Sigmoid colon (tissue), 7 donors: ENCODE measurements around the gene EP400. TPM values are rescaled to one million over a fixed set of nuclear protein-coding genes. Genes with fewer than 3 reads are reported as not detected.

Source experiments
- DNase-seq: peaks from one replicate; pipeline ENCODE4 v3.0.0-alpha.2; 2019
- H3K27ac ChIP-seq, 4 donors: fragments of 200-600 bp; sonication (generic); one replicate each; pipeline ENCODE4 v1.5.1; 2016 to 2019; ENCODE audit warnings: mild to moderate bottlenecking in 1 of 4
- H3K27me3 ChIP-seq, 3 donors: fragments of 200-600 bp; sonication (generic); one replicate each; pipeline ENCODE4 v1.5.1; 2019; ENCODE audit warnings: mild to moderate bottlenecking in 1 of 3
- H3K36me3 ChIP-seq, 4 donors: fragments of 200-600 bp; sonication (generic); one replicate each; pipeline ENCODE4 v1.5.1; 2016 to 2019
- H3K4me1 ChIP-seq, 4 donors: fragments of 200-600 bp; sonication (generic); one replicate each; pipeline ENCODE4 v1.5.1; 2017 to 2019
- H3K4me3 ChIP-seq, 4 donors: fragments of 200-600 bp; sonication (generic); one replicate each; pipeline ENCODE4 v1.5.1; 2017 to 2019; ENCODE audit warnings: mild to moderate bottlenecking in 2 of 4, moderate library complexity in 1 of 4
- H3K9me3 ChIP-seq, 4 donors: fragments of 200-600 bp in 3 of 4; sonication (generic) in 3 of 4; one replicate each; pipeline versions ENCODE4 v1.5.1 to v1.6.1; 2013 to 2019
- EP300 ChIP-seq, 4 donors: sonication (generic); formaldehyde crosslinking; IDR thresholded peaks; one replicate each; pipeline ENCODE4 v1.6.1; 2017; ENCODE audit warnings: antibody characterized with exemption in 4 of 4
- POLR2A ChIP-seq, 2 donors: fragments of 450-650 bp; IDR thresholded peaks; one replicate each; pipeline ENCODE4 v1.6.1; 2016; ENCODE audit warnings: antibody characterized with exemption in 2 of 2, mild to moderate bottlenecking in 2 of 2, moderate library complexity in 2 of 2
- POLR2AphosphoS5 ChIP-seq, 4 donors: sonication (generic); formaldehyde crosslinking; IDR thresholded peaks; one replicate each; pipeline ENCODE4 v1.6.1; 2017; ENCODE audit warnings: antibody characterized with exemption in 4 of 4
- WGBS, 2 donors: extraction: QIAGEN DNeasy Blood & Tissue Kit; methylation state at CpG; one replicate each; pipeline ENCODE4 v1.1.7; 2013; 5-methylcytosine and 5-hydroxymethylcytosine counted together
- intact Hi-C: fragments of 100-400 bp; cut with DNase I; formaldehyde crosslinking; loops from one replicate; pipeline ENCODE4 v1.15.1; 2023
- polyA plus RNA-seq, 3 donors: library from polyadenylated mRNA; stranded (reverse); fragments of 200-250 nt; gene quantifications; one replicate each; pipeline ENCODE4 v1.2.3, GENCODE V29; 2013
- total RNA-seq, 4 donors: library from RNA; depleted of rRNA; stranded (reverse); fragments of >200 nt; gene quantifications; one replicate each; pipeline ENCODE4 v1.1.0, GENCODE V29; 2016
- TF ChIP-seq, protein P1 (sequence below), 4 experiments: fragments of 450-650 bp in 3 of 4; fragments of 200-600 bp in 1 of 4; IDR thresholded peaks; one replicate each; pipeline ENCODE4 v1.5.1; 2016 to 2019; ENCODE audit warnings: antibody characterized with exemption in 4 of 4, mild to moderate bottlenecking in 3 of 4, moderate library complexity in 2 of 4
- donor health status: healthy with polysubstance abuse.
- donor health status: Bipolar disorder and iron deficiency.
- donor health status: healthy.

The EP400 gene
- total and polyA plus RNA-seq, 7 donors: 3.2 to 35.7 (median 14.6) TPM

DNA sequence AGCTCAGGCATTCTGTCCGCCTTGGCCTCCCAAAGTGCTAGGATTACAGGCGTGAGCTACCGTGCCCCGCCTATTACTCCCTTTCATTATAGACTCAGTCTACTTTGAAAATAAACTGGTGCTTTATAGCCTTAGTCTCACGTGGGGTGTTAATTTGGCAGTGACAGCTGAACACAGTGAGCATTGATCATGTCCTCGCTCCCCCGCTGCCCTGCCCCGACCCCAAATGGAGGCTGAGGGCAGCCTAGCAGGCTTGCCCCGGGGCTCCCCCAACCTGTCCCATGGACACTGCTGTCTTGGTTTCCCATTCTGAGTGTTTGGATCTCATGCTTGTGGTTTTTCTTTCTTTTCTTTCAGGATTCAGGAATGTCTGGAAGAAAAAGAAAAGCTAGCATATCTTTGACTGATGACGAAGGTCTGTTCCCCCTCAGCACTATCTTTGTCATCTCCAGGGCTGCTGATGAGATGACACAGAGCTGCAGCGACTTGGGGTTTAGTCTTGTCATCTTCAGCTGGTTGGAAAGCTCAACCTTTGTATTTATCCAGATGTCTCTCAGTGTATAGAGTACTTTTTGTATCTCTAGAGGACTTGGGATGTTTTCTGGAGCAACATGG is 42.2 kb downstream of the EP400 start:
- TF ChIP-seq POLR2A (IDR thresholded peaks at IDR 0.05) (no peak), POLR2AphosphoS5 (IDR thresholded peaks at IDR 0.05) (no peak), EP300 (IDR thresholded peaks at IDR 0.05) (no peak)
- TF ChIP-seq, protein P1, sequence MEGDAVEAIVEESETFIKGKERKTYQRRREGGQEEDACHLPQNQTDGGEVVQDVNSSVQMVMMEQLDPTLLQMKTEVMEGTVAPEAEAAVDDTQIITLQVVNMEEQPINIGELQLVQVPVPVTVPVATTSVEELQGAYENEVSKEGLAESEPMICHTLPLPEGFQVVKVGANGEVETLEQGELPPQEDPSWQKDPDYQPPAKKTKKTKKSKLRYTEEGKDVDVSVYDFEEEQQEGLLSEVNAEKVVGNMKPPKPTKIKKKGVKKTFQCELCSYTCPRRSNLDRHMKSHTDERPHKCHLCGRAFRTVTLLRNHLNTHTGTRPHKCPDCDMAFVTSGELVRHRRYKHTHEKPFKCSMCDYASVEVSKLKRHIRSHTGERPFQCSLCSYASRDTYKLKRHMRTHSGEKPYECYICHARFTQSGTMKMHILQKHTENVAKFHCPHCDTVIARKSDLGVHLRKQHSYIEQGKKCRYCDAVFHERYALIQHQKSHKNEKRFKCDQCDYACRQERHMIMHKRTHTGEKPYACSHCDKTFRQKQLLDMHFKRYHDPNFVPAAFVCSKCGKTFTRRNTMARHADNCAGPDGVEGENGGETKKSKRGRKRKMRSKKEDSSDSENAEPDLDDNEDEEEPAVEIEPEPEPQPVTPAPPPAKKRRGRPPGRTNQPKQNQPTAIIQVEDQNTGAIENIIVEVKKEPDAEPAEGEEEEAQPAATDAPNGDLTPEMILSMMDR (IDR thresholded peaks at IDR 0.05): no peak

DNA sequence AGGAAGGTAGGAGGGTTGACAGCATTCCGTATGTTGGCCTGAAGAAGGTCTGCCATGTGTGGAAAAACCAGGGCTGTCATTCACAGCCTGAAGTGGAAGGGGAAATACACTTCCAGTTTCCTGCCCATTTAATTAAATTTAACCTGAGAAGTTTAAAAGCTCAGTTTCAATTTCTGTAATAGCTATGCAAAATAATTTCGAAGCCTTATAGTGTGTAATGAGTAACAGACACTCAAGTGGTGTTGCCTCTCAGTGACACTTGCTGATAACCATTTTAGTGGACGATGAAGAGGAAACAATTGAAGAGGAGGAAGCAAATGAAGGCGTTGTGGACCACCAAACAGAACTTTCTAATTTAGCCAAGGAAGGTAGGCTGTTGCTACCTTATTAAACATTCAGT is 44.8 kb downstream of the EP400 start:
- Histone ChIP-seq H3K4me3 (no peak overlapping the region), H3K9me3 (no peaks in the 10 kb centered on the region), H3K27ac (no peak overlapping the region), H3K27me3 (no peaks in the 10 kb centered on the region), H3K36me3 (peaks cover 13 to 90% (median 38%) of the 10 kb centered on the region in 4 donors), H3K4me1 (no peaks in the 10 kb centered on the region)
- intact Hi-C loops: no loop called here
- TF ChIP-seq, protein P1 (IDR thresholded peaks at IDR 0.05): no peak
- TF ChIP-seq EP300 (IDR thresholded peaks at IDR 0.05): no peak
- 83 to 94% methylated on average over 4 of the region's 4 CpGs for WGBS, 2 donors
- DNase-seq: no peak

More for the DNA sequence above, 42.2 kb downstream of the EP400 start:
- Histone ChIP-seq H3K4me1 (no peaks in the 10 kb centered on the region), H3K27ac (no peak overlapping the region), H3K36me3 (peaks cover 14 to 100% (median 48%) of the 10 kb centered on the region in 4 donors), H3K27me3 (no peaks in the 10 kb centered on the region), H3K9me3 (no peaks in the 10 kb centered on the region), H3K4me3 (no peak overlapping the region)
- intact Hi-C loops: no loop called here
- DNase-seq: no peak
- WGBS, 2 donors: 94% methylated on average over 11 of the region's 11 CpGs

DNA sequence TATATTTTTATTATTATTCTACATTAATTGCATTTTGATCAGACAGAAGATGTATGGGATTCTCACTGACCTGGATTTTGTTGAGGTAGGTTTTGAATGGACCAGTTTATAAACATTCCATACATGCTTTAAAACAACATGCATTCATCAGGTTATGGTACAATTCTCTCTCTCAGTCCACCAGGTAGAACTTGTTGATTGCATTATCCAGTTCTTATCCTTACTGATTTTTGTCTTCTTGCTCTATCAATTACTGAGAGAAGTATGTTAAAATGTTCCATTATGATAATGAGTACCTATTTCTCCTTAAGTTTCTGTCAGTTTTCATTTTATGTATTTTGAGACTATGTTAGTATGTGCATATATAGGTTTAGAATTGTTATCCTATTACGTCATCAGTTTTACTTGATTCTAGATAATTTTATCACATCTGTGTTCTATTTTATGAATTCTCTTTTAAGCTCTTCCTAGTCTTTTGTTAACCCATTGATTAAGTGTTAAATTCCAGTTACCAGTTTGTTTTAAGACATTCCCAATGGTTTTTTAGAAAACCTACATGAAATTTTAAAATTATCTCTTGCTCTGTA is 50.6 kb downstream of the EP400 start:
- intact Hi-C loops: loop anchor here (5.0 kb wide), 1 partner anchor 1083 kb away; no protein-coding TSS in a partner anchor
- DNase-seq: no peak
- no peaks in the 10 kb centered on the region for H3K9me3 ChIP-seq
- no peaks in the 10 kb centered on the region for H3K27me3 ChIP-seq
- H3K4me1 ChIP-seq: no peaks in the 10 kb centered on the region
- no peak for TF ChIP-seq POLR2A (IDR thresholded peaks at IDR 0.05)
- WGBS, 2 donors: 93 to 97% methylated on average over 1 of the region's 1 CpG
- peaks cover 0 to 57% (median 3%) of the 10 kb centered on the region in 4 donors for H3K36me3 ChIP-seq
- H3K4me3 ChIP-seq: no peak overlapping the region
- H3K27ac ChIP-seq: no peak overlapping the region

DNA sequence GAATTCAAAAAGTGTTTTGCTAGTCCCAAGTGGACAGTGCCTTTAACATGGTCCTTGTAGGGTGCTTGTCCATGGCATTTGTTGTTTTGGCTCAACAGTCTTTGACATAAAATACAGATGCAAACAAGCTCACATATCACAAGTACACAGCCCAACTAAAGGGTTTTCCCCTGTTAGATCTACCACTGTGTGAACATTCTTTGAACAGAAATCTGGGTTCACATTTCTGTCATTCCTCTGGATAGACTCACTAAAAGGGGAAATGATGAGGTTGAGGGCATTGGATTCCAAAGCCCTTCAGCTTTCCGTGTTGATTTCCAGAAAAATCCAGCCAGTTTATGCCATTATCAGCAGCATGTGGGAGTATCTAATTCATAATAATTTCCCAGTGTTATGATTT is 54.1 kb downstream of the EP400 start:
- intact Hi-C loops: loop anchor here (5.0 kb wide), 1 partner anchor 1087 kb away; no protein-coding TSS in a partner anchor
- no peak for TF ChIP-seq POLR2AphosphoS5 (IDR thresholded peaks at IDR 0.05)
- no peak for TF ChIP-seq POLR2A (IDR thresholded peaks at IDR 0.05)
- TF ChIP-seq, protein P1 (IDR thresholded peaks at IDR 0.05): no peak
- no peak for TF ChIP-seq EP300 (IDR thresholded peaks at IDR 0.05)
- Histone ChIP-seq H3K4me3 (no peak overlapping the region), H3K27ac (no peak overlapping the region), H3K9me3 (no peaks in the 10 kb centered on the region), H3K27me3 (no peaks in the 10 kb centered on the region), H3K36me3 (peaks cover 20 to 61% (median 26%) of the 10 kb centered on the region in 4 donors), H3K4me1 (no peaks in the 10 kb centered on the region)
- DNase-seq: no peak
- WGBS, 2 donors: 88 to 90% methylated on average over 1 of the region's 1 CpG

DNA sequence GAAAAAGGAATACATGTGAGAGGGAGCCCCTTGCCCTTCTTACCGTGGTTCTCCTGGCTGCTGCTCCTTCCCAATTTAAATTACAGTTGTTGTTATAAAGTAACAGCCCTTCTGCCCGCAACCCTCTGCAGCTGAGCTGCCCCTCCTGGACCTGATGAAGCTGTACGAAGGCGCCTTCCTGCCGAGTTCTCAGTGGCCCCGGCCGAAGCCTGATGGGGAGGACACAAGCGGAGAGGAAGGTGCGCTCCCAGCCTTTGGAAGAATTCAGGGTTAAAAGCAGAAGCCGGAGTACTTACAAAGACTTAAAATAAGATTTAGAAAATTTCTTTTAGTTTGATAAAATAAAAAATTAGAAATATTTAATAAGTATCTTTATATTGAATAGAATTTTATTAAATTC is 55.2 kb downstream of the EP400 start:
- no peaks in the 10 kb centered on the region for H3K4me1 ChIP-seq
- TF ChIP-seq POLR2AphosphoS5 (IDR thresholded peaks at IDR 0.05): no peak
- no peak for TF ChIP-seq POLR2A (IDR thresholded peaks at IDR 0.05)
- no peak for TF ChIP-seq EP300 (IDR thresholded peaks at IDR 0.05)
- TF ChIP-seq, protein P1 (IDR thresholded peaks at IDR 0.05): no peak
- H3K9me3 ChIP-seq: no peaks in the 10 kb centered on the region
- no peak overlapping the region for H3K27ac ChIP-seq
- H3K27me3 ChIP-seq: no peaks in the 10 kb centered on the region
- intact Hi-C loops: loop anchor here (5.0 kb wide), 1 partner anchor 1088 kb away; no protein-coding TSS in a partner anchor
- no peak for DNase-seq
- WGBS, 2 donors: 96 to 97% methylated on average over 10 of the region's 10 CpGs
- H3K4me3 ChIP-seq: no peak overlapping the region
- peaks cover 20 to 63% (median 29%) of the 10 kb centered on the region in 4 donors for H3K36me3 ChIP-seq
